Upper lobe of left lung (tissue), 6 donors: ENCODE measurements around the gene PTPRN2. TPM values are rescaled to one million over a fixed set of nuclear protein-coding genes. Genes with fewer than 3 reads are reported as not detected.

Source experiments
- ATAC-seq, 2 donors: fragments of 200-7000 bp; cut with Tn5 transposase; one replicate each; pipeline ENCODE4 v1.9.1; 2022; ENCODE audit warnings: mild to moderate bottlenecking in 2 of 2, moderate library complexity in 2 of 2; ENCODE audit not compliant: low FRiP score in 2 of 2
- DNase-seq, 2 donors: peaks; one replicate each; pipeline ENCODE4 v3.0.0-alpha.2; 2019 to 2020
- H3K27ac ChIP-seq, 4 donors: fragments of 200-600 bp; sonication (generic); one replicate each; pipeline ENCODE4 v1.5.1; 2016 to 2019
- H3K27me3 ChIP-seq, 4 donors: fragments of 200-600 bp; sonication (generic); one replicate each; pipeline ENCODE4 v1.5.1; 2017 to 2019
- H3K36me3 ChIP-seq, 4 donors: fragments of 200-600 bp; sonication (generic); one replicate each; pipeline ENCODE4 v1.5.1; 2016 to 2019
- H3K4me1 ChIP-seq, 4 donors: fragments of 200-600 bp; sonication (generic); one replicate each; pipeline ENCODE4 v1.5.1; 2018 to 2019
- H3K4me3 ChIP-seq, 4 donors: fragments of 200-600 bp; sonication (generic); one replicate each; pipeline ENCODE4 v1.5.1; 2017 to 2019; ENCODE audit warnings: mild to moderate bottlenecking in 2 of 4, moderate library complexity in 1 of 4
- H3K9me3 ChIP-seq, 4 donors: fragments of 200-600 bp; sonication (generic); one replicate each; pipeline ENCODE4 v1.5.1; 2018 to 2019
- EP300 ChIP-seq, 4 donors: sonication (generic); formaldehyde crosslinking; IDR thresholded peaks; one replicate each; pipeline ENCODE4 v1.5.1; 2017; ENCODE audit warnings: antibody characterized with exemption in 4 of 4, control low read depth in 2 of 4
- POLR2A ChIP-seq, 4 donors: fragments of 450-650 bp; IDR thresholded peaks; one replicate each; pipeline ENCODE4 v1.5.1; 2016 to 2017; ENCODE audit warnings: antibody characterized with exemption in 4 of 4, mild to moderate bottlenecking in 2 of 4
- POLR2AphosphoS5 ChIP-seq, 2 donors: sonication (generic); formaldehyde crosslinking; IDR thresholded peaks; one replicate each; pipeline ENCODE4 v1.5.1; 2017; ENCODE audit warnings: antibody characterized with exemption in 2 of 2
- WGBS, 2 donors: methylation state at CpG; one replicate each; pipeline ENCODE4 v1.1.5; 2017 to 2018; 5-methylcytosine and 5-hydroxymethylcytosine counted together
- total RNA-seq, 6 donors: library from RNA; depleted of rRNA in 4 of 6; stranded (reverse); fragments of >200 nt in 4 of 6; gene quantifications; one replicate each; pipeline versions ENCODE4 v1.1.0 to v1.2.1, GENCODE V29; 2016 to 2021
- TF ChIP-seq, protein P1 (sequence below), 6 experiments: fragments of 450-650 bp in 4 of 6; fragments of 200-600 bp in 2 of 6; sonication (generic) in 2 of 6; IDR thresholded peaks; one replicate each; pipeline ENCODE4 v1.5.1; 2016 to 2019; ENCODE audit warnings: antibody characterized with exemption in 6 of 6
- donor health status: DM: no; HTN: no; CAD: no; lungs with moderate emphysema.
- donor health status: DM: no; HTN: yes; CAD: no; lungs with severe emphysema.

The PTPRN2 gene
- total RNA-seq, 6 donors from 2014 or later: 3.3 to 7.9 (median 5.2) TPM

DNA sequence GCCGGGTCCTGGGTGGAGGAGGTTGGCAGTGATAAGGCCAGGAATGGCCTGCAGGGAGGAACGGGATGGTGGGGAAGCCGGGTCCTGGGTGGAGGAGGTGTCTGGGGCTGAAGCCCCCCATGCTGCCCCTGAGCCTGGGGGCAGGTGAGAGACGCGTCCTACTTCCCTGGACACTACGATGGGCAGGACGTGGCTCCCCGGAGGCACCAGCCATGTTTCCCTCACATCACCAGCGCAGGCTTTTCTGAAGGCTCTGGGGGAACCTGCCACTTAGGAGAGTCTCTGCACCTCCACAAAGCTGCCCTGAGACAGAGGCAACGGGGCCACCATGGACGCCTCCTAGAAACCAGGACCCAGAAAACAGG is 926.0 kb downstream of the PTPRN2 start:
- Histone ChIP-seq H3K9me3 (no peaks in the 10 kb centered on the region), H3K4me1 (no peaks in the 10 kb centered on the region), H3K27ac (no peak overlapping the region), H3K36me3 (no peaks in the 10 kb centered on the region), H3K27me3 (no peaks in the 10 kb centered on the region), H3K4me3 (no peak overlapping the region)
- TF ChIP-seq EP300 (IDR thresholded peaks at IDR 0.05) (no peak), POLR2A (IDR thresholded peaks at IDR 0.05) (no peak), POLR2AphosphoS5 (IDR thresholded peaks at IDR 0.05) (no peak)
- TF ChIP-seq, protein P1, sequence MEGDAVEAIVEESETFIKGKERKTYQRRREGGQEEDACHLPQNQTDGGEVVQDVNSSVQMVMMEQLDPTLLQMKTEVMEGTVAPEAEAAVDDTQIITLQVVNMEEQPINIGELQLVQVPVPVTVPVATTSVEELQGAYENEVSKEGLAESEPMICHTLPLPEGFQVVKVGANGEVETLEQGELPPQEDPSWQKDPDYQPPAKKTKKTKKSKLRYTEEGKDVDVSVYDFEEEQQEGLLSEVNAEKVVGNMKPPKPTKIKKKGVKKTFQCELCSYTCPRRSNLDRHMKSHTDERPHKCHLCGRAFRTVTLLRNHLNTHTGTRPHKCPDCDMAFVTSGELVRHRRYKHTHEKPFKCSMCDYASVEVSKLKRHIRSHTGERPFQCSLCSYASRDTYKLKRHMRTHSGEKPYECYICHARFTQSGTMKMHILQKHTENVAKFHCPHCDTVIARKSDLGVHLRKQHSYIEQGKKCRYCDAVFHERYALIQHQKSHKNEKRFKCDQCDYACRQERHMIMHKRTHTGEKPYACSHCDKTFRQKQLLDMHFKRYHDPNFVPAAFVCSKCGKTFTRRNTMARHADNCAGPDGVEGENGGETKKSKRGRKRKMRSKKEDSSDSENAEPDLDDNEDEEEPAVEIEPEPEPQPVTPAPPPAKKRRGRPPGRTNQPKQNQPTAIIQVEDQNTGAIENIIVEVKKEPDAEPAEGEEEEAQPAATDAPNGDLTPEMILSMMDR (IDR thresholded peaks at IDR 0.05): no peak
- ATAC-seq: no peak
- 74 to 83% methylated on average over 7 to 11 of the region's 11 CpGs for WGBS, 2 donors
- DNase-seq: no peak

DNA sequence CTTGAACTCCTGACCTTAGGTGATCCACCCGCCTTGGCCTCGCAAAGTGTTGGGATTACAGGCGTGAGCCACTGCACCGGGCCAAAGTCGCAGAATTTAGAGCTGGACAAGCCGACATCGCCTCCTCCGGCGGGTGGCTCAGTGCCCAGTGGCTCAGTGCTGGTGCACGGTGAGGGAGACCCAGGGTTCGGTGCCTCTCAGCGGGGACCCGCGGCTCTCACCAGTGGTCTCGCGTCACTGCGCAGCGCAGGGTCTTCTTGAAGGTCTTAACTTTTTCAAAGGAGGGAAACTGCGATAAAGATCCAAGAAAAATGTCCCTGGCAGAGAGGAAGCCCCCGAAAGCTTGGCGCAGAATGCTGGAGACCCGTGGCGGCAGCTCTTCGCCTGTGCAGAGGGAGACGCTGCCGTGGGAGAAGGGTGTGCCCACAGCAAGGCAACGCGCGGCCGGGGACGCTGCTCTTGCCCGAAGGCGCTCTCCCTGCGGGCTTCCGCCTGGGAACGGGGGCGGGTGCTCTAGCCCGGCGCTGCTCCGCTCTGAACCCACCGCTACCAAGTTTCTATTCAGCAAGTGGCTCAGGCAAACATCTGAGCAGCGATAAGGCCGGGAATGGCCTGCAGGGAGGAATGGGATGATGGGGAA is 926.5 kb downstream of the PTPRN2 start:
- Histone ChIP-seq H3K4me1 (no peaks in the 10 kb centered on the region), H3K27ac (no peak overlapping the region), H3K9me3 (no peaks in the 10 kb centered on the region), H3K27me3 (no peaks in the 10 kb centered on the region), H3K4me3 (no peak overlapping the region), H3K36me3 (no peaks in the 10 kb centered on the region)
- TF ChIP-seq POLR2AphosphoS5 (IDR thresholded peaks at IDR 0.05) (no peak), EP300 (IDR thresholded peaks at IDR 0.05) (no peak), POLR2A (IDR thresholded peaks at IDR 0.05) (no peak)
- TF ChIP-seq, protein P1 (IDR thresholded peaks at IDR 0.05): no peak
- peak in 1 of 2 donors; percentile 25 for ATAC-seq
- 81 to 82% methylated on average over 30 to 42 of the region's 43 CpGs for WGBS, 2 donors
- peak in 1 of 2 donors; percentile 74 for DNase-seq

DNA sequence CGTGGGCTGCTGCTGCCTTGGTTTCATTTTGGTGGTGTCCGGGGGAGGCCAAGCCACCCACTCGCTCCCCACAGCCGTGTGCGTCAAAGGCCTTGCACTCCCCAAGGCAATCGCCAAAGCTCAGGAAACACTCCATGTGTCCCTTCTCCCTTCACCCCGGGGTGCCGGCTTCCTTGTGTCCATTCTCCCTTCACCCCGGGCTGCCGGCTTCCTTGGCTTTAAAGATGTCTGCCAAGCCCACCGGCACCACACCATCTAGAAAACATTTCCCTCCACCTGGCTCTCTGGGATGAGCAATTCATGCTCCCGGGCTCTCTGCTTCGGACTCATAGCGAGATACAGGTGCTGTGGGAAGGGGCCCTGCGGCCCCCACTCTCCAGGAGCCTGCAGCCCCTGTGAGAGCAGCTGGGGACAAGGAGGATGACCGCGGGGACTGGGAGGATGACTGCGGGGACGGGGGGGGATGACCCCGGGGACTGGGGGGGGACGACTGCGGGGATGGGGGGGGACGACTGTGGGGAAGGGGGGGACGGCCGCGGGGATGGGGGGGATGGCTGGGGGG is 928.7 kb downstream of the PTPRN2 start:
- no peaks in the 10 kb centered on the region for H3K36me3 ChIP-seq
- no peak for ATAC-seq
- H3K9me3 ChIP-seq: no peaks in the 10 kb centered on the region
- no peaks in the 10 kb centered on the region for H3K27me3 ChIP-seq
- H3K27ac ChIP-seq: no peak overlapping the region
- TF ChIP-seq POLR2A (IDR thresholded peaks at IDR 0.05) (no peak), POLR2AphosphoS5 (IDR thresholded peaks at IDR 0.05) (no peak), EP300 (IDR thresholded peaks at IDR 0.05) (no peak)
- TF ChIP-seq, protein P1 (IDR thresholded peaks at IDR 0.05): no peak
- WGBS, 2 donors: 86 to 89% methylated on average over 18 to 26 of the region's 26 CpGs
- DNase-seq: no peak
- H3K4me1 ChIP-seq: no peaks in the 10 kb centered on the region
- H3K4me3 ChIP-seq: no peak overlapping the region

DNA sequence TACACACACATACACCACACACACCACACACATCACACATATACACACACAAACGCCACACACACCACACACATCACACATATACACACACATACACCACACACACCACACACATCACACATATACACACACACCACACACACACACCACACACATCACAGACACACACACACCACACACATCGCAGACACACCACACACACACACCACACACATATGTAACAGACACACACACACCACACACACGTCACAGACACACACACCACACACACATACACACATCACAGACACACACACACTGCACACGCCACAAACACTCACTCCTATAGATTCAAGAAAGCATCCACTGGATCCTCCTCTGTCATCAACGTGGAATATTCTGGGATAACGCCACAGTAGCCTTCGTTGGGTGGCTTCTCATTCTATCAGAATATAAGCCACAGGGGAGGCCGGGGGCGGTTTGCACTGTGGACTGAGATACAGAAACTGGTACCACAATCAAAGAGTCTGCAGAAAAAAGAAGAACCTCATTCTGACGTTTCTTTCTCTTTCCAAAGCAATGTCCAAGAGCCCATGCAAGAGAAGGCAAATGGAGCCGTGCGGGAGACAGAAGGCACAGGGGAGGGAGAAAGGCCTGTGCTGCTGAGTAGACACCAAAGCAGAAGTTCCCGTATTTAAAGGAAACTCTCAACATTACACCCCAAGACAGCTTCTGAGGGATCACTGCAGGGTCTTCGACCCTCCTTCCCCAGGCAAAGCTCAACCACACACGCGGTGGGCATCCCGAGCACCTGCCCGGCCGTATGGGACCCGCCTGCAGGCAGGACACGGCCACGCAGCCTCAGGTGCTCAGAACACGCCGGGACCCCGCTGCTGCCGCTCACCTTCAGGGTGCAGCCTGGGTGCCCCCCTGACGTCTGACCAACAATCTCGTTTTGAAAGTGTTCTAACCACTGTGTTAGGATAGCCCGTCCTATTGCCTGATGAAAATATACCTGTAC is 929.6 kb downstream of the PTPRN2 start:
- H3K36me3 ChIP-seq: no peaks in the 10 kb centered on the region
- no peak overlapping the region for H3K4me3 ChIP-seq
- H3K27ac ChIP-seq: no peak overlapping the region
- DNase-seq (peak in 1 of 2 donors; percentile 69), ATAC-seq (no peak)
- H3K27me3 ChIP-seq: no peaks in the 10 kb centered on the region
- no peaks in the 10 kb centered on the region for H3K9me3 ChIP-seq
- TF ChIP-seq POLR2AphosphoS5 (IDR thresholded peaks at IDR 0.05) (no peak), POLR2A (IDR thresholded peaks at IDR 0.05) (no peak), EP300 (IDR thresholded peaks at IDR 0.05) (no peak)
- TF ChIP-seq, protein P1 (IDR thresholded peaks at IDR 0.05): no peak
- WGBS, 2 donors: 79 to 83% methylated on average over 22 to 29 of the region's 29 CpGs
- H3K4me1 ChIP-seq: no peaks in the 10 kb centered on the region
